NCI-H2227 treated with DMSO at 0.1 percent for 48 hours (cell line): ENCODE data around the gene FAM3C.
A peak's percentile ranks its signal among the peaks of the same experiment; 100 is the strongest.
"Not testable (repeated sequence)": the region's sequence is repeated elsewhere in the genome, so short reads cannot be mapped to it uniquely, and the experiment has no call there.

Source experiments
- DNase-seq: peaks from one replicate; lab custom pipeline; 2025; lab: John Stamatoyannopoulos, UW

Gene FAM3C, protein sequence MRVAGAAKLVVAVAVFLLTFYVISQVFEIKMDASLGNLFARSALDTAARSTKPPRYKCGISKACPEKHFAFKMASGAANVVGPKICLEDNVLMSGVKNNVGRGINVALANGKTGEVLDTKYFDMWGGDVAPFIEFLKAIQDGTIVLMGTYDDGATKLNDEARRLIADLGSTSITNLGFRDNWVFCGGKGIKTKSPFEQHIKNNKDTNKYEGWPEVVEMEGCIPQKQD

DNA sequence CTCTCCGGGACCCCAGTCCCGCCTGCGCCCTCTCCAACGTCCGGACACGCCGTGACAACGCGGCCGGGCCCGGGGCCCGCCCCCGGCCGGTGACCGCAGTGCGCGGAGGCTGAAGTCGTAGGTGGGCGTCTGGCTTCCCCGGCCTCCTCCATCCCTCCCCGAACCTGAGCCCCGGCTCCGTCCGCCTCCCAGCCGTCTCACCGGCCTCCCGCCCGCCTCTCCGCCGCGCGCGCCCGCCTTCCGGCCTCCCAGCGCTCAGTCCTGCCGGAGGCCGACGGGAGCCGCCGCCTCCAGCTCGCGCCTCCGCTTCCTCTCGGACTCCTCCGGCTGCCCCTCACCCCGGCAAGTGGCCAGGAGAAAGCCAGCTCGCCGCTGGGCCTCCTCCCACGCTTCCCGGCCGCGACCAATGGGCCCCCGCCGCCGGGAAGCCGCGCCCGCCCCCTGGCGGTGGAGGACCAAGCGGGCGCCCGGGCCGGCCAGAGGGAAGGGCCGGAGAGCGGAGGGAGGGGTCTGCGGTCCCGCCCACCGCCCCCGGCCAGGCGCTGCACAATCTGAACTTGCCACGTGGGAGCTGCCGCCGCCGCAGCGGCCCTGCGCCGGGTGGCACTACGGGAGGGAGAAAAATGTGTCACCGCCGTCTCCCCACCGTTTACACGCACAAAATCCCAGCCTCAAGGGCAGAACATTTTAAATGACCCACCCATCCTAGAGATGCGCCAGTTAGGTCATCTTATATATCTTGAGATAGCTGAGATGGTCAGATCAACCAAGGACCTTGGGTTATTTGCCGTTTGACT lies at the start of gene FAM3C:
FAM3C (minus strand) TSS at position 348 of the 797 bp plus-strand sequence. CDS start 13,339 bp downstream, outside the sequence.
- peak; percentile 97 for DNase-seq

- no peak for DNase-seq
These were observed 46.7 kb upstream of the FAM3C start for GRCh38 chr7:121442845-121443244.

DNA sequence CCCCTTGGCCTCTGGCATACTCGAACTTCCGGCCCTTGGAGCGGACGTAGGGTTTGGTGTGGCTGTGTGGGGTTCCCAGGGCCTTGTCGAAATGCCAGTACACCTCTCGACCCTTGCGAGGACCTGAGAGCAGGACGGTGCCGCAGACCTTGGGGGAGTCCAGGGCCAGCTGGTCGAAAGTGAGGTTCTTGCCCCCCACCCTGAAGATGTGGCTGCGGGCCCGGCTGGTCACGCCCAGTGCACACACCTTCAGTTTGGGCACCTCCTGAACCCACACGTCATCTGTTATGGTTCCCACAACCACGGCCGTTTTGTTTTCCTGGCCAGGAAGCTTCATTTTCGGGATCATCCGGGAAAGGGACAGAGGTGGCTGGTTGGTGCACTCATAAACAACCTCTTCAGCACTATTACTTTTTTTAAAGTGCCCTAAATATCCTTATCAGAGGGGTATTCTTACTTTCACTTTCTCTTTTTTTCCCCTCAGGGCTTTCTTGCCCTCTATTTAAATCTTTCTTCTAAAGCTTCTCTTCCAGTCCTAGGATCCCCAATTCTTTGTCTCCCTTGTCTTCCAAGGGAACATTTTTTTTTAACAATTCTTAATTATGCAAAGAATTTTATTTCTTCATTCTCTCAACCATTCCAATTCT lies 44.9 kb upstream of the FAM3C start:
- DNase-seq = no peak

DNA sequence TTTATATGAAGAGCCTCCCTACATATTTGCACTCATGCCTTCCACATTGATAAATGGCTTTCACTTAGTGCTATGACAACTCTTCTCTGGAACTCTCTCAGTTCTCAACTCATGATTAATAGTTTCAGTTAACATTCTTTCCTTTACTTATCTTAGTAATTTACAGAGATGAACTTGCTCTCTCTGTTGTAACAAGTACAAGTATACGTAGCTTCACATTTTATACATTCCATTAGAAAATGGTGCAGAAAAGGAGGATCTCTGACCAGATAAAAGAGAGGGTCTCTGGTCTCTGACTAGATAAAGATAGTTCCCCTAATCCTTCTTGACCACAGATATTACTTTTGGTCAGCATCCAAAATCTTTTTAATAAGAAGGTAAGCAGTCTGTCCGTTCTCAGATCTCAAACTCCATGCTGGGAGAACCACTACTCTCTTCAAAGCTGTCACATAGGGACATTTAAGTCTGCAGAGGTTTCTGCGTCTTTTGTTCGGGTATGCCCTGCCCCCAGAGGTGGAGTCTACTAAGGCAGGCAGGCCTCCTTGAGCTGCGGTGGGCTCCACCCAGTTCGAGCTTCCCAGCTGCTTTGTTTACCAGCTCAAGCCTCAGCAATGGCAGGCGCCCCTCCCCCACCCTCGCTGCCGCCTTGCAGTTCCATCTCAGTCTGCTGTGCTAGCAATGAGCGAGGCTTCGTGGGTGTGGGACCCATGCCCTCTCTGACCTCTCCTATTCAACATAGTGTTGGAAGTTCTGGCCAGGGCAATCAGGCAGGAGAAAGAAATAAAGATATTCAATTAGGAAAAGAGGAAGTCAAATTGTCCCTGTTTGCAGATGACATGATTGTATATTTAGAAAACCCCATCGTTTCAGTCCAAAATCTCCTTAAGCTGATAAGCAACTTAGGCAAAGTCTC lies 42.2 kb upstream of the FAM3C start:
- peak; percentile 88 for DNase-seq

DNA sequence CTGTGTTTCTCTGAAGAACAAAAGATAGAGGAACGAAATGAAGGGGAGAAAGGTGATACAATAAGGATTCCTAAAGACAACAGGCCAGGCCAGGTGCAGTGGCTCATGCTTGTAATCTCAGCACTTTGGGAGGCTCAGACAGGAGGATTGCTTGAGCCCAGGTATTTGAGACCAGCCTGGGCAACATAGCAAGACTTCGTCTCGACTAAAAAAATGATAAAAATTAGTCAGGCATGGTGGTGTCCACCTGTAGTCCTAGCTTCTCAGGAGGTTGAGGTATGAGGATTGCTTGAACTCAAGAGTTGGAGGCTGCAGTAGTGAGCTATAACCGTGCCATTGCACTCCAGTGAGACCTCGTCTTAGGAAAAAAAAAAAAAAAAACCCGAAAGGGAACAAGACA lies 41.4 kb upstream of the FAM3C start:
- DNase-seq = no peak

- DNase-seq = no peak
These were observed 40.6 kb upstream of the FAM3C start for GRCh38 chr7:121436688-121437087.

GRCh38 chr7:121436136-121436535 lies 40.0 kb upstream of the FAM3C start:
- no peak for DNase-seq

DNA sequence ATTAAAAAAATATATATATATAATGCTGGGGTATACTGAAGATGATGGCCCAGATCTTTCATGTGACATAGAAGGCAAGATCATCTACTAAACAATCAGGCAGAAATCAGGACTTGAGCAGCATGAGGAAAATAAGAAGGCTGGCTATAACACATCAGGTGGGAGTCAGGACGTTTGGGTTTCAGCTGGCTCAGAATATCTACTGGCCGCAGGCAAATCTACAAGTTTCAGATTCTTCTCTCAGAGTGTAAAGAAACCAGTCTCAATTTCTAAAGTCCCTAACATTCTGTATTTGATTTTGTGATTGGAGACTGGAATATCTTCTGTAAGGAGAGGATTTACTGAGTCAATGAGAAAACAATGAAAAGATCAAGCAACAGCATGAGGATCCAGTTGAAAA lies 37.7 kb upstream of the FAM3C start:
- DNase-seq = no peak

DNA sequence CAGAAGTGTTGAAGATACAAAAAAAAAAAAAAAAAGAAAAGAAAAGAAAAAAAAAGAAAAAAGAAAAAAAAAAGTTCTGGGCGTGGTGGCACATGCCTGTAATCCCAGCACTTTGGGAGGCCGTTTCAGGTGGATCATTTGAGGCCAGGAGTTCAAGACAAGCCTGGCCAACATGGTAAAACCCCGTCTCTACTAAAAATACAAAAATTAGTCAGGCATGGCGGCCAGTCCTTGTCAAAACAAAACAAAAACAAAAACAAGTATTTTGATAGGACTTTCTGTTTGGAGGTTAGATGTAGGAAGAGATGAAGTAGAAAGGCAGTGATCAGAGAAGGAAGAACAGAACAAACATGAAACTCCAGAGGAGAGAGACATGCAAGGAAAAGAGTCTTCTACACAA lies 36.4 kb upstream of the FAM3C start:
- DNase-seq = not testable (repeated sequence)

DNA sequence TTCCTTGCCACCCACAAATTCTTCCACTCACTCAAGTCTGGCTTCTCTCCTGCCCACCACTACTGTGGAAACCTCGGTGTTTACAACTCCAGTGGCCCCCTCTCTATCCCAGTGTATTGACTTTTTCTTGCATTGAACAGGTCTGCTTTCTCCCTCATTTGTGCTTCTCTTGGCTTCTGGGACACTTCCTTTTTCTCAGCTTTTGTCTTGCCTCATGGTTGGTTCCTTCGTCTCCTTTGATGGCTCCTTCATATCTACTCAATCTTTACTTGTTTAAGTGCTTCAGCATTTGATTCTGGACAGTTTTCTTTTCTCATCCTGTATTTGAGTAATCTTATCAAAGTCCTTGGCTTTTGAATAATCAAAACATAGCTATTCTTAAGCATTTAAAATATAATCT lies 35.9 kb upstream of the FAM3C start:
- DNase-seq = no peak

GRCh38 chr7:121431389-121431995 lies 35.4 kb upstream of the FAM3C start:
- no peak for DNase-seq

GRCh38 chr7:121430558-121430957 lies 34.5 kb upstream of the FAM3C start:
- DNase-seq = no peak

GRCh38 chr7:121429798-121430197 lies 33.7 kb upstream of the FAM3C start:
- DNase-seq = no peak

DNA sequence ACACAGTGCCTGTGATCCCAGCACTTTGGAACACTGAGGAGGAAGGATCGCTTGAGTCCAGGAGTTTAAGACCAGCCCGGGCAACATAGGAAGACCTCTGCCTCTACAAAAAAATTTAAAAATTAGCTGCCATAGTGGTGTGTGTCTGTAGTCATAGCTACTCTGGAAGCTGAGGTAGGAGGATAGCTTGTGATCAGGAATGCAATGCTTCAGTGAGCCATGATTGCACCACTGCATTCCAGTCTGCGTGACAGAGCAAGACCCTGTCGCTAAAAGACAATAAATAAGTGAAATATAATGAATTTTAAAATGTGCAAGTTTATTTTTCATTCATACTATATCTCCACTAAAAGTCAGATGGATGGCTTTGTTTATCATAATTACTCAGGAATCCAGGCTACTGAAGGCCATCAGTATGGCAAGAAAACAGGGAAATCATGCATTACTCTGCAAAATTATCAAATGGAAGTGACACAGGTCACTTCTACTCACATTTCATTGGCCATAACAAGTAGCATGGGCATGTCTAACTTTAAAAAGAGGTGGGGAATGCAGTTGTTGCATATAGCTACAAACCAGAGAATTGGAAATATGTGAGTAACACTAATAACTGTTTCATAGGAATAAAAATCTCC lies 32.9 kb upstream of the FAM3C start:
- no peak for DNase-seq

GRCh38 chr7:121421743-121422142 lies 25.6 kb upstream of the FAM3C start:
- DNase-seq = not testable (repeated sequence)

DNA sequence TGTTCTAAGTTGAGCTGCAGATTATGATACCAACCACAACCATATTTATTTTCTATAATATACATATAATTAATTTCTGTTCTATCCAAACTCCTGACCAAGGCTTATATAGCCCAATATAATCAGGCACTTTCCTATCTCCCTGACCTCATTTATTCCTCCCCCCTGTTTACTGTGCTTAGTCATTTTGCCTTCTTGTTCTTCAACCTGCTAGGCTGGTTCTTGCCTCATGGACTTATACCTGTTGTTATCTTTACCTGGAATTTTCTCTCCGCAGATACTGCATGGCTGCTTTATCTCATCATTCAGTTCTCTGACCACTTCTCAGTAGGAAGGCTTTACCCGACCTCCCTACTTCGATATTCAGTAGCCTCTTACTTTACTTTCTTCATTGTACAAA lies 24.9 kb upstream of the FAM3C start:
- DNase-seq = no peak

- DNase-seq = no peak
These were observed 23.4 kb upstream of the FAM3C start for GRCh38 chr7:121419201-121420148.

GRCh38 chr7:121416533-121416932 lies 20.4 kb upstream of the FAM3C start:
- no peak for DNase-seq

GRCh38 chr7:121414436-121414835 lies 18.3 kb upstream of the FAM3C start:
- DNase-seq = no peak

DNA sequence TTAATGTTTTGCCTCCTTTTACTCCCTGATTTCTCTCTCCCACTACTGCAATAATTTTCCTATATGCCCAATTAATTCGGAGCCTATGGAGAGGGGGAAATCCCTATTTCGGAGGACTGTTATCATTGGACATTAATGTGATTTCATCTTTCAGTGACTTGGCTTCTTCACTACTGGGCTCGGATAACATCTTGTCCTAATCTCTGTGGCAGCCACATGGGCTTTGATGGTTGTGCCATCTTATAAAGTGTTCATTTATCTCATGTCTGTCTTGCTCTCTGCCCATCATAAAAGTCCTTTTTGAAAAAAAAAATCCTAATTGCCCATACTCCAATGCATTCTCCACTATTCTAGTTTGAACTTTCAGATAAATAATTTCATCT lies 15.5 kb upstream of the FAM3C start:
- no peak for DNase-seq
